ENCODE data around the gene RMI2. TPM values are rescaled to one million over a fixed set of nuclear protein-coding genes. Genes with fewer than 3 reads are reported as not detected.

The RMI2 gene
- total and polyA plus RNA-seq, 9 of the 15 experiments (the other 6 are each of a cell fraction or from before 2014, with no cell fraction given) = 8.0 to 43.4 (median 32.5) TPM

DNA sequence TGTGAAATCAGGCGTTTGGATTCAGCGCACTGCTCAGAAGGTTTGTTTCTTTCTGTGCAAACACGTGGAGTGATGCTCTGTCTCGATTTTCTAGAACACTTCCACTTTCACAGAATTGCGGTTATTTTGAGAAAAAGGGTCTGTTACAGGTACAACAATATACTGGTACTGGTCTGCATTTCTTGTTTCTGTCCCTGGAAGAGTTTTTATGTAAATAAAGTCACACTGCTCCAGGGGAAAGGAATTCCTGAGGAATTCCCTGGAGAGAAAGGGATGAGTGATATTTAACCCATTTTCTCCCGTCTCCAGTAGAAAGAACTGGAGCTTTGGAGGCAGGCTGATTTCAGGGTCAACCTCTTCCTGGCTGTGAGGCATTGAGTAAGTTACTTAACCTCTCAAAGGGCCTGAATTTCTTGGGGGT lies 16.2 kb upstream of the RMI2 start:
- no peak for ATAC-seq
- no peaks in the 10 kb centered on the region; a peak in 1 of 5 replicates for H3K4me1 ChIP-seq (replicated peaks in 1 of 2; ENCODE audit: control insufficient read depth in 2 of 2, insufficient read depth in 2 of 2, low read length in 2 of 2)
- H2AFZ ChIP-seq (ENCODE audit: low read depth, low read length) = no peak overlapping the region
- POLR2A ChIA-PET = no interaction called here
- intact Hi-C loops (cut with micrococcal nuclease) (no loop called here), in situ Hi-C loops (cut with MboI) (no loop called here)
- H3K9me3 ChIP-seq (replicated peaks; ENCODE audit: control insufficient read depth, insufficient read depth, low read depth, low read length) = 0 out of 2 replicates have a peak, but pooled peaks cover 1% of the 10 kb centered on the region
- BruUV-seq (replicated peaks) = no TSS peak
- H3K27me3 ChIP-seq (ENCODE audit: control insufficient read depth in 2 of 2, insufficient read depth in 2 of 2, low read length in 2 of 2) = peaks cover 16 to 40% of the 10 kb centered on the region in 2 experiments; a peak in 4 of 5 replicates
- FAIRE-seq = no peak
- no peak overlapping the region for H3K9ac ChIP-seq (ENCODE audit: insufficient read depth in 1 of 2, low read depth in 2 of 2, low read length in 2 of 2)
- no peaks in the 10 kb centered on the region for H3K79me2 ChIP-seq (ENCODE audit: control insufficient read depth, insufficient read depth, low read length)
- no peak overlapping the region for H3K27ac ChIP-seq (ENCODE audit: extremely low read depth, low read depth, low read length)
- H4K20me1 ChIP-seq (replicated peaks; ENCODE audit: control insufficient read depth, insufficient read depth, low read length) = no peaks in the 10 kb centered on the region
- CTCF ChIA-PET (ENCODE audit: low intra/inter-chr PET ratio) = no interaction called here
- DNase-seq (ENCODE audit: extremely low read depth in 1 of 4, low spot score in 3 of 4) = no peak
- H3K4me3 ChIP-seq = no peak overlapping the region
- WGBS (ENCODE audit: insufficient coverage, low coverage, missing lambda C conversion rate) = 5% methylated on average over 6 of the region's 6 CpGs
- no peaks in the 10 kb centered on the region for H3K9me1 ChIP-seq (ENCODE audit: control insufficient read depth, insufficient read depth, low read length)
- no peaks in the 10 kb centered on the region for H3K36me3 ChIP-seq (ENCODE audit: control insufficient read depth, insufficient read depth, low read length)
- no peak overlapping the region for H3K4me2 ChIP-seq (ENCODE audit: insufficient read depth, low read length)
- TF ChIP-seq ZNF707 (CRISPR knock-in tag; conservative IDR thresholded peaks at IDR 0.05) (no peak), EP400 (IDR thresholded peaks at IDR 0.05) (no peak), NR4A1 (CRISPR knock-in tag; IDR thresholded peaks at IDR 0.05) (no peak), NR4A1 (tag; IDR thresholded peaks at IDR 0.05) (no peak), SAP30 (IDR thresholded peaks at IDR 0.05; ENCODE audit: borderline replicate concordance, insufficient read depth, low read depth, low read length, poor library complexity, severe bottlenecking) (no peak), ELF4 (CRISPR knock-in tag; IDR thresholded peaks at IDR 0.05) (no peak), CREM (IDR thresholded peaks at IDR 0.05; ENCODE audit: low read depth) (no peak), SMARCA5 (IDR thresholded peaks at IDR 0.05) (no peak), MEF2A (IDR thresholded peaks at IDR 0.05; ENCODE audit: control insufficient read depth, low read depth, low read length) (no peak), MBD2 (IDR thresholded peaks at IDR 0.05; ENCODE audit: borderline replicate concordance, low read depth) (no peak), CEBPB (tag; IDR thresholded peaks at IDR 0.05) (no peak), ZEB2 (IDR thresholded peaks at IDR 0.05) (no peak), ZNF316 (IDR thresholded peaks at IDR 0.05) (no peak), RBM17 (IDR thresholded peaks at IDR 0.05; ENCODE audit: borderline replicate concordance, low read depth, low read length) (no peak), ZNF274 (IDR thresholded peaks at IDR 0.05; ENCODE audit: borderline replicate concordance, low read depth, low read length) (no peak), PYGO2 (tag; IDR thresholded peaks at IDR 0.05) (no peak), TFE3 (CRISPR knock-in tag; IDR thresholded peaks at IDR 0.05) (no peak)
- TF ChIP-seq, protein P1, sequence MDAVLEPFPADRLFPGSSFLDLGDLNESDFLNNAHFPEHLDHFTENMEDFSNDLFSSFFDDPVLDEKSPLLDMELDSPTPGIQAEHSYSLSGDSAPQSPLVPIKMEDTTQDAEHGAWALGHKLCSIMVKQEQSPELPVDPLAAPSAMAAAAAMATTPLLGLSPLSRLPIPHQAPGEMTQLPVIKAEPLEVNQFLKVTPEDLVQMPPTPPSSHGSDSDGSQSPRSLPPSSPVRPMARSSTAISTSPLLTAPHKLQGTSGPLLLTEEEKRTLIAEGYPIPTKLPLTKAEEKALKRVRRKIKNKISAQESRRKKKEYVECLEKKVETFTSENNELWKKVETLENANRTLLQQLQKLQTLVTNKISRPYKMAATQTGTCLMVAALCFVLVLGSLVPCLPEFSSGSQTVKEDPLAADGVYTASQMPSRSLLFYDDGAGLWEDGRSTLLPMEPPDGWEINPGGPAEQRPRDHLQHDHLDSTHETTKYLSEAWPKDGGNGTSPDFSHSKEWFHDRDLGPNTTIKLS (IDR thresholded peaks at IDR 0.05; ENCODE audit: borderline replicate concordance, low read depth) = no peak
